NCI-H526 (cell line): ENCODE measurements around the gene MAP4K3.

Experiments
- DNase-seq, 2 experiments: peaks; one replicate each; lab custom pipeline; 2025; lab: John Stamatoyannopoulos, UW

Gene MAP4K3

DNA sequence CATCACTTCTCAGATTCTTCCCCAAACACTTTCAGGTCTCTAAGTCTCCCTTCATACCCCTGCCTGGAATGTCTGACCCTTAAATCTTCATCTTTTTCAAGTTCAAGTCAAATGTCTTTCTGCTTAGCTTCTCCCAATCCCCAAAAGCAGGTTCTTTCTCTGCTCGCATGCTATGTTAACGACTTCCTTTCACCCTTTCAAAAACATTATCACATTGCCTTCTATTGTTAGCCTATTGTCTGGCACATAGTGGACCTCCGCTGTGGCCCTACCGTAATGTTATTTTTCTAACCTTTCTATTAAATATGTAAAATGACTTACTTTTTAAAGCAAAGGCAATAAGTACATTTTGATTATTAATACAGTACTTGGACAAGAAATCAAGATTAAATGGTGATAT is 195.5 kb downstream of the MAP4K3 start:
- DNase-seq = no peak

DNA sequence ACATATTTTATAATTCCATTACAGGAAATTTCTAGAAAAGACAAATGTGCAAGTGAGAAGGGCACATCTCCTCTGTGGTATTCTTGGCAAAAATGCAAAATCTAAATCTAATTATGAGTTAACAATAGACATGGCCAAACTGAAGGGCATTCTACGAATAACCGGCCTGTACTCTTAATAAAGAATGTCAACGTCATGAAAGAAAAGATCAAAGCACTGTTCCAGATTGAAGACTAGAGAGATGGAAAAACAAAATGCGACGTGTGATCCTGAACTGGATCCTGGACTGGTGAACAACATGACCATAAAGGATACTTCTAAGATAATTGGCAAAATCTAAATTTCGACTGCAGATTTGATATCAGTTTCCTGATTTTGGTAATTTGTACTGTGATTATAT is 196.3 kb downstream of the MAP4K3 start:
- no peak for DNase-seq

- no peak for DNase-seq
These were observed 202.3 kb downstream of the MAP4K3 start for GRCh38 chr2:39234754-39235153.

- no peak for DNase-seq
These were observed 204.9 kb downstream of the MAP4K3 start for GRCh38 chr2:39232141-39232540.

DNA sequence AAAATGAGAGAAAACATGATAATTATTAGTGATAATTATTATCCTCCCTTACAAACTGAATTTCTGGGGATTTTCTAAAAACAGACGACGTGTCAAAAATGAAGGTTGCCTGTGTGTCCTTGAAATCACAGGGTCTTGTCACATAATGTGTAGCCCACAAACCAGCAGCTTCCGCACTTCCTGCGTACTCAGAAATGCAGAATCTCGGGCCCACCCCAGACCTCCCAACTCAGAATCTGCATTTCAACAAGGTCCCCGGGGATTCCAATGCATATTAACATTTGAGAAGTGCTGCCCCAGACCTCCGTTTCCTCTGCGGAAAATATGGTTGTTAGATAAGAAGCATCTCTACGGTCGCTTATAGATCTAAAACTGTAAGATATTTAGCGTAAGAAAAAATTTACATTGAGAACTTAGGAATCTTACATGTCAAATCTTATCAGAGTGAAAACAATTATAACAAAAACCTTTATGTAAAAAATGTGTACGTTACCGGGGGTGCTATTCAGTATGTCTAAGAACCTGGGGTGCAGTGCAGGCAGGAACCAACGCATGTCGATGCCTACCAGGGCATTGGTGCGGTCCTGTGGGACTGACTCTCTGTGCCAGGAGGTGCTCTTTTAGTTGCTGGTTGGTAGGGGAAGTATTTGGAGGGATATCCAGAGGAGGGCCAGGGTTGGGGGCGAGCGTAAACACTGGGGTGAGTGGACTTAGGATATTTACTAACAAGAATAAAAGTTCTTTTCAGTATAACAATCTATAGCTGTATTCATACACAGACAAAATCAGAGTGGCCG is 208.5 kb downstream of the MAP4K3 start:
- DNase-seq = no peak

DNA sequence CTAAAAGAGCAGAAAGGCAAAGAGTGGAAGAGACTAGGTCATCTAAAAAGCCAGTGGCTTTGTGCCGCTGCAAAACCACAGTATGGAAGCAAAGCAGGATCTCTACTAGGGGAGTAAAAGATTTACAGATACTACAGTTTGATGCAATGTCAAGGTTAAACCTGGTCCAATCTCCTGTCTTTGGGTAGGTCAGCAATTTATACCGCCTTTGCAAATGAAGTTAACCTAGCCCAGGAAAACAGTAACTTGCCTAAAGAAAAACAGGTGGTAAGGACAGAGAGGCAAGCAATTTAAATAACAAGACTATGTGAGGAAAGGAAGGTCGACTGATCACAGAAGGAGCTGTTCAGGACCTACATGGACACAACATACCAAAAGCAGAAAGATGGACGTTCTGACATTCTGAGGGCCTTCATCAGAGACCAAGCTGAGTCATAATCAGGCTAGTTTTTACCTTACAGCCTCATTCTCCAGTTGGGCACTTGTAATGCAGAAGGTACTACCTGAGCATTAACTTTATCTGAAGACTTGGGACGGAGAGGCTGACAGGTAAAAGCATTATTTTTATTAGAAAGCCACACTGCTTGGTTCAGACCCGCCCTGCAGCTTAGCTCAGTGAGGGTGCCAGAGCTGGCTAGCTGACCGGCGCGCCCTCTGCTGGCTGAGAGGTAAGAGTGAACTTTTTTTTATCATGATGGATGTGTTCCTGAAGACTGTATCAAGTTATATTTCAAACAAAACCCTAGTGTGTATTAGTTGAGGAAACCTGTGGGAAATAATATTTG is 209.3 kb downstream of the MAP4K3 start:
- DNase-seq = peak in 1 of 2 experiments; percentile 83

- DNase-seq = no peak
These were observed 211.5 kb downstream of the MAP4K3 start for GRCh38 chr2:39225567-39225966.

GRCh38 chr2:39223909-39224308 is 213.2 kb downstream of the MAP4K3 start:
- DNase-seq = no peak

GRCh38 chr2:39221459-39221858 is 215.6 kb downstream of the MAP4K3 start:
- DNase-seq = peak in 1 of 2 experiments; percentile 13

GRCh38 chr2:39220136-39220535 is 216.9 kb downstream of the MAP4K3 start:
- no peak for DNase-seq

GRCh38 chr2:39218391-39218790 is 218.7 kb downstream of the MAP4K3 start:
- no peak for DNase-seq

DNA sequence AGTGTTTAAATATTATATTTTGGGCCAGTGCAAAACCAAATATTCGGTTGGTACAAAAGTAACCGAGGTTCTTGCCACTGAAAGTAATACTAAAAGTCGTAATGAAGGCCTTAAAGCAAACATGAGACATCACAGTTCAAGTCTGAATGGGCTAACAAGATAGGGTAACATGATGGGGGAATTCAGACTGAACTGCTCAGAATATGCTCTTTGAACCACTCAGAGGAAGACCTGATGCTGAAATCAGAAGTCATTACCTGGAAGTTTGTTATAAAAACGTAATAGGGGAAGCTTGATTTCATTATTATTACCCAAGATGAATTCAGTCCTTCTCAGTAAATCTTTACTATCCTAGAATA is 219.9 kb downstream of the MAP4K3 start:
- DNase-seq = no peak

- DNase-seq = no peak
These were observed 220.5 kb downstream of the MAP4K3 start for GRCh38 chr2:39216346-39217191.

DNA sequence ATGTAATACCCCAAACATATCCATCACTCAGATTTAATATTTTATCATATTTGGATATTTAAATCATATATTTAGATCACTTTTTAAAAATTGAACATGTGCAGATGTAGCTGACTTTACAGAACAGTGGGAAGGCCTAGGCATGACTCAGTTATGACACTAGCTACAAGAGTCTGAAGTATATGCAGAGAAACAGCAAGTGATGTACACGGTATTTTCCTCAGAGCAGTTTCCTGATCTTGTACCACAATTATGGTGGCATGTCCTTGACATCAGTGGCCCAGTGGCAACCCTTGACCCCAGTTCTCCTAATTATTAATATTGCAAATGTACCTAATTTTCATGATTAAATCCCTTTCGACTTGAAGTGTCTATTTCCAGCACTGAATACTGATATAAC is 221.5 kb downstream of the MAP4K3 start:
- no peak for DNase-seq

DNA sequence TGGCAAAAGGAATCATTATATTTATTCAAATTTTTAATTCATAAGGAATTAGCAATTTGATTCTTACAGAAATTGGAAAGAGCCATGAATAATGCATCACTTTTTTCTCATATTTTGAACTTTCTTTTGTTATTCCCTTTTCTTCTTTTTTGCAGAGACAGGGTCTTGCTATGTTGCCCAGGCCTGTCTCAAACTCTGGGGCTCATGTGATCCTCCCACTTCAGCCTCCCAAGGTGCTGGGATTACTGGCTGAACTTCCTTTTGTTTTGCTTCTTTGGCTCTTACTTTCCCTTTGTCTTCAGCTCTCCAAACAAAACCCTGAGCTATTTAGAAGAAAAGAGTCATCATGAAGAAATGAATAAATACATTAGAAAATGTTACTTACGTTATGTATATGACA is 224.1 kb downstream of the MAP4K3 start:
- DNase-seq = no peak

DNA sequence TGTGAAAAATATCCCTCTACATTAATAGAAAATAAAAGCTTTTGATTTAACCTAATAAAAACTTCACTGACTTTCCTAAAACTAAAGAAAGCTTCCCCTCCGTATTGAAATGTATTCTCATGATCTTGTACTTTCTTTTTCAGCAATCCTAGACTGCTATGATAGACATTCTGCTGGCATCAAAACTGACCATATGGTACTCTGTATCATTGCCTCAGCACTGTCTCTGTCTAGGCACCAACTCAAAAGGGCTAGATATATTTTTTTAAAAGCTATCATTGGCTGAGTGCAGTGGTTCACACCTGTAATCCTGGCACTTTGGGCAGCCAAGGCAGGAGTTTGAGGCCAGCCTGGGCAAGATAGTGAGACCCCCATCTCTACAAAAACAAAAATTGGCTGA is 226.2 kb downstream of the MAP4K3 start:
- no peak for DNase-seq

DNA sequence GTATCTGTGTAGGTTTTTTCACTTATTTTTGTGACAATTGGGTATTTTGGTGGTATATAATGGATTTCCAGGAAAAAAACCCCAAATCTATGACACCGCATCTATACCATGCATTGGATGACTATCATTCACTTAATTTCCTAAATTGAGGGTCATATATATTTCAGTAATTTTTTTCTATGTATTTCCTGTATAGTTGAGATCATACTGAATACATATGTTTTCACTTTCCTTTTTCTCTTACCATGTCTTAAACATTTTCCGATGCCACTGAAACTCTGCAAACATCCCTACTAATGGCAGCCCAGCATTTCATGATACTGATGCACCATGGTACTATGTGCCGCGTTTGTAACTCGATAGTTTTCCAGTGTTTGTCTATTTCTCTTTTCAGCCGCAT is 233.7 kb downstream of the MAP4K3 start:
- no peak for DNase-seq

- no peak for DNase-seq
These were observed 234.3 kb downstream of the MAP4K3 start for GRCh38 chr2:39202639-39203369.
